Natural killer cell (primary cell): ENCODE measurements around the gene COL25A1. TPM values are rescaled to one million over a fixed set of nuclear protein-coding genes. Genes with fewer than 3 reads are reported as not detected.
A peak's percentile ranks its signal among the peaks of the same experiment; 100 is the strongest.

Experiments used
- ATAC-seq, 3 donors: fragments of 150-1000 bp in 2 of 3; fragments of 200-7000 bp in 1 of 3; cut with Tn5 transposase; 1 replicate in 1 of 3; 2 replicates in 2 of 3; pipeline ENCODE4 v1.10.0; 2021; ENCODE audit warnings: mild to moderate bottlenecking in 2 of 3, moderate library complexity in 2 of 3
- DNase-seq, 2 donors: peaks; one replicate each; pipeline versions ENCODE4 v3.0.0 to v3.0.0-alpha.2; 2013 to 2021; ENCODE audit warnings: mixed read lengths in 1 of 2
- H3K27ac ChIP-seq: one replicate; pipeline ENCODE4 v1.5.1; 2013; ENCODE audit warnings: mild to moderate bottlenecking, low read length
- H3K27me3 ChIP-seq: one replicate; pipeline ENCODE4 v1.6.1; 2013; ENCODE audit warnings: low read length; ENCODE audit not compliant: control insufficient read depth, insufficient read depth
- H3K36me3 ChIP-seq: one replicate; pipeline ENCODE4 v1.6.1; 2013; ENCODE audit warnings: low read length; ENCODE audit not compliant: control insufficient read depth, insufficient read depth
- H3K4me1 ChIP-seq: one replicate; pipeline ENCODE4 v1.6.1; 2013; ENCODE audit warnings: low read length; ENCODE audit not compliant: control insufficient read depth, insufficient read depth
- H3K4me3 ChIP-seq: one replicate; pipeline ENCODE4 v1.5.1; 2013; ENCODE audit warnings: low read length
- H3K9me3 ChIP-seq: one replicate; pipeline ENCODE4 v1.6.1; 2013; ENCODE audit warnings: low read length; ENCODE audit not compliant: control insufficient read depth, insufficient read depth
- H3K27ac Mint-ChIP-seq, 2 donors: one replicate each; pipeline ENCODE4 v1.8.0; 2022; ENCODE audit warnings: mild to moderate bottlenecking in 2 of 2, mixed read lengths in 2 of 2, moderate library complexity in 1 of 2
- H3K27me3 Mint-ChIP-seq, 2 donors: one replicate each; pipeline ENCODE4 v1.8.0; 2022; ENCODE audit warnings: low read depth in 2 of 2, mixed read lengths in 2 of 2
- H3K36me3 Mint-ChIP-seq: one replicate; pipeline ENCODE4 v1.8.0; 2022; ENCODE audit warnings: mixed read lengths
- H3K4me1 Mint-ChIP-seq, 2 donors: one replicate each; pipeline ENCODE4 v1.8.0; 2022; ENCODE audit warnings: mixed read lengths in 2 of 2
- H3K4me3 Mint-ChIP-seq: one replicate; pipeline ENCODE4 v1.8.0; 2022; ENCODE audit warnings: mild to moderate bottlenecking, moderate library complexity, mixed read lengths
- H3K9me3 Mint-ChIP-seq, 2 donors: one replicate each; pipeline ENCODE4 v1.8.0; 2022; ENCODE audit warnings: mixed read lengths in 2 of 2
- WGBS: methylation state at CpG from one replicate; pipeline ENCODE4 v1.1.7; 2013; ENCODE audit warnings: missing lambda C conversion rate; ENCODE audit not compliant: insufficient coverage; 5-methylcytosine and 5-hydroxymethylcytosine counted together
- intact Hi-C: fragments of 100-400 bp; cut with micrococcal nuclease; formaldehyde crosslinking; loops from one replicate; pipeline ENCODE4 v1.14.2; 2022
- total RNA-seq, 4 donors: library from RNA; stranded (reverse); fragments of 120-200 nt in 1 of 4; gene quantifications; one replicate each; pipeline versions ENCODE4 v1.2.3 to v1.2.4, GENCODE V29; 2013 to 2022
- TF ChIP-seq, protein P1 (sequence below): fragments of 200-600 bp; IDR thresholded peaks from one replicate; pipeline ENCODE4 v1.8.0; 2022; ENCODE audit warnings: antibody characterized with exemption

COL25A1 gene
- total RNA-seq, 3 donors from 2014 or later (not counting 1 experiment from before 2014, with no cell fraction given): 0.08 TPM; not detected in 2

- Histone ChIP-seq H3K4me3 (no peak overlapping the region), H3K27me3 (no peaks in the 10 kb centered on the region), H3K36me3 (no peaks in the 10 kb centered on the region), H3K4me1 (no peaks in the 10 kb centered on the region), H3K9me3 (no peaks in the 10 kb centered on the region), H3K27ac (no peak overlapping the region)
- Mint-ChIP-seq H3K9me3 (no peaks in the 10 kb centered on the region), H3K27me3 (peaks cover 4 to 12% of the 10 kb centered on the region in 2 donors), H3K4me1 (no peaks in the 10 kb centered on the region), H3K36me3 (no peaks in the 10 kb centered on the region), H3K4me3 (no peak overlapping the region), H3K27ac (no peak overlapping the region)
- TF ChIP-seq, protein P1, sequence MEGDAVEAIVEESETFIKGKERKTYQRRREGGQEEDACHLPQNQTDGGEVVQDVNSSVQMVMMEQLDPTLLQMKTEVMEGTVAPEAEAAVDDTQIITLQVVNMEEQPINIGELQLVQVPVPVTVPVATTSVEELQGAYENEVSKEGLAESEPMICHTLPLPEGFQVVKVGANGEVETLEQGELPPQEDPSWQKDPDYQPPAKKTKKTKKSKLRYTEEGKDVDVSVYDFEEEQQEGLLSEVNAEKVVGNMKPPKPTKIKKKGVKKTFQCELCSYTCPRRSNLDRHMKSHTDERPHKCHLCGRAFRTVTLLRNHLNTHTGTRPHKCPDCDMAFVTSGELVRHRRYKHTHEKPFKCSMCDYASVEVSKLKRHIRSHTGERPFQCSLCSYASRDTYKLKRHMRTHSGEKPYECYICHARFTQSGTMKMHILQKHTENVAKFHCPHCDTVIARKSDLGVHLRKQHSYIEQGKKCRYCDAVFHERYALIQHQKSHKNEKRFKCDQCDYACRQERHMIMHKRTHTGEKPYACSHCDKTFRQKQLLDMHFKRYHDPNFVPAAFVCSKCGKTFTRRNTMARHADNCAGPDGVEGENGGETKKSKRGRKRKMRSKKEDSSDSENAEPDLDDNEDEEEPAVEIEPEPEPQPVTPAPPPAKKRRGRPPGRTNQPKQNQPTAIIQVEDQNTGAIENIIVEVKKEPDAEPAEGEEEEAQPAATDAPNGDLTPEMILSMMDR: no peak
- intact Hi-C loops: no loop called here
- 0% methylated on average over 2 of the region's 3 CpGs for WGBS
- ATAC-seq (no peak), DNase-seq (peak in 1 of 2 donors; percentile 11)
These were observed 467.5 kb downstream of the COL25A1 start for GRCh38 chr4:108834835-108835384.

DNA sequence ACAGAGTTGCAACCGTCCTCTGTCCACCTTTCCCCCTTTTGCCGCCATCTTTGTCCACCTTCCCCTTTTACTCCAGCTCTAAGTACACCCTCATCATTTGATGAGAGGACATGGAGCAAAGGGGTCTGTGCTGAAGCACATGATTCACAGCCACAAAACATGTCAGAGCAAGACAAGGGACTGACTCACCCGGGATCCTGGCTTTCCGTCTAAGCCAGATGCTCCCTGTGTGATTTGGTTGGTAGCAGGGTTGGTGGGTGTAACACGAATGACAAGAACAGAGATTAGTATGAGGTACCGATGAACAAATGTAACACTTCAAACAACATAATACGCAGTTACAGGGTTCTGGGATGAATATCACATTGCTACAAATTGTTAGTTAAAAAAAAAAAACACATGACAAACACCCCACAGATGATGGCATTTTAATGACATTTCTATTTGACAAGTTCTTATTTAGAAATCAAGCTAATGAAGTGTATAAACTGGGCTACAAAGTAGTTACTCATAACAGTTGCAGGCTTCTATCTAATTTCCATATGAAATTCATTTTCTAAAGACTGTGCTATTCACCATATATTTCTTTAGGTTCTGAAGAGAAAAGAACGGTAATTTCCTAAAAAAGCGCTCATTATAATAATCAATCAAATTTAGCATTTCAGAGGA is 468.2 kb downstream of the COL25A1 start:
- Histone ChIP-seq H3K4me3 (no peak overlapping the region), H3K9me3 (no peaks in the 10 kb centered on the region), H3K27ac (no peak overlapping the region), H3K27me3 (no peaks in the 10 kb centered on the region), H3K36me3 (no peaks in the 10 kb centered on the region), H3K4me1 (no peaks in the 10 kb centered on the region)
- Mint-ChIP-seq H3K27ac (no peak overlapping the region), H3K36me3 (no peaks in the 10 kb centered on the region), H3K4me1 (no peaks in the 10 kb centered on the region), H3K27me3 (peaks cover 5 to 15% of the 10 kb centered on the region in 2 donors), H3K4me3 (no peak overlapping the region), H3K9me3 (no peaks in the 10 kb centered on the region)
- TF ChIP-seq, protein P1: no peak
- no peak for DNase-seq
- WGBS: 86% methylated on average over 4 of the region's 9 CpGs
- no peak for ATAC-seq
- intact Hi-C loops: no loop called here

DNA sequence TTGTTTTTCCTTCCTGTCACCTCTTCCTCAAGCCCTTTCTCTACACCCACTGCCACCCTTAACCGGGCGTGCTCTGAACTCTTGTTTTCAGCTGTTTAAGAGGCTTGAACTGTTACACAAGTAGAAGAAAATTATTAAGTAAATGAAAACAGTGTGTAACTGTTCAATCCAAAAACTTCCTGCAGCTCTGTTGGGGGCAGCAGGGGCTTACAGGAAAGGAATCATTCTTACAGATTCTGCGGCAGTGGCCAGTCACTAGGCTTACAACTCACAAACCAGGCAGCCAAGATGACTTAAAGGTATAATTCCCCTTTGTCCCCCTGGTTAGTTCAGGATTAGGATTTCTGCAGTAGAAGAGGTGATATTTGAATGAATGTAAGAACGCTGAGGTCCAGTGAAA is 469.4 kb downstream of the COL25A1 start:
- Mint-ChIP-seq H3K36me3 (no peaks in the 10 kb centered on the region), H3K9me3 (no peaks in the 10 kb centered on the region), H3K27ac (no peak overlapping the region), H3K27me3 (peaks cover 6 to 18% of the 10 kb centered on the region in 2 donors), H3K4me3 (no peak overlapping the region), H3K4me1 (no peaks in the 10 kb centered on the region)
- ATAC-seq (no peak), DNase-seq (no peak)
- H3K27ac ChIP-seq: no peak overlapping the region
- H3K4me1 ChIP-seq: no peaks in the 10 kb centered on the region
- H3K9me3 ChIP-seq: no peaks in the 10 kb centered on the region
- TF ChIP-seq, protein P1: no peak
- H3K36me3 ChIP-seq: no peaks in the 10 kb centered on the region
- intact Hi-C loops: no loop called here
- H3K4me3 ChIP-seq: no peak overlapping the region
- whole genome bisulfite sequencing: 90% methylated on average over 3 of the region's 4 CpGs
- no peaks in the 10 kb centered on the region for H3K27me3 ChIP-seq
